Nephron (organoid): ENCODE results near the gene PLAAT4.

Experiments used
- H3K27ac Mint-ChIP-seq, 3 experiments: 2 replicates each; pipeline ENCODE4 v1.8.0; 2020; ENCODE audit warnings: mixed read lengths in 3 of 3, mild to moderate bottlenecking in 2 of 3, moderate library complexity in 1 of 3
- H3K27me3 Mint-ChIP-seq: 2 replicates; pipeline ENCODE4 v1.8.0; 2021; ENCODE audit warnings: low read depth, mild to moderate bottlenecking, moderate library complexity, mixed read lengths
- H3K36me3 Mint-ChIP-seq: 2 replicates; pipeline ENCODE4 v1.8.0; 2020; ENCODE audit warnings: low read depth, mixed read lengths
- H3K4me1 Mint-ChIP-seq: 2 replicates; pipeline ENCODE4 v1.8.0; 2020; ENCODE audit warnings: mixed read lengths
- H3K4me3 Mint-ChIP-seq, 3 experiments: 2 replicates each; pipeline ENCODE4 v1.8.0; 2020; ENCODE audit warnings: mild to moderate bottlenecking in 3 of 3, mixed read lengths in 3 of 3, moderate library complexity in 2 of 3
- H3K9me3 Mint-ChIP-seq: 2 replicates; pipeline ENCODE4 v1.8.0; 2020; ENCODE audit warnings: mixed read lengths
- TF ChIP-seq, protein P1 (sequence below), 3 experiments: fragments of 200-600 bp; sonication (generic); IDR thresholded peaks; one replicate each; pipeline ENCODE4 v1.5.0; 2021; ENCODE audit warnings: antibody characterized with exemption in 3 of 3; ENCODE audit not compliant: unreplicated experiment in 3 of 3

PLAAT4 gene

GRCh38 chr11:63511048-63511748, 25.4 kb upstream of the PLAAT4 start:
- TF ChIP-seq, protein P1, sequence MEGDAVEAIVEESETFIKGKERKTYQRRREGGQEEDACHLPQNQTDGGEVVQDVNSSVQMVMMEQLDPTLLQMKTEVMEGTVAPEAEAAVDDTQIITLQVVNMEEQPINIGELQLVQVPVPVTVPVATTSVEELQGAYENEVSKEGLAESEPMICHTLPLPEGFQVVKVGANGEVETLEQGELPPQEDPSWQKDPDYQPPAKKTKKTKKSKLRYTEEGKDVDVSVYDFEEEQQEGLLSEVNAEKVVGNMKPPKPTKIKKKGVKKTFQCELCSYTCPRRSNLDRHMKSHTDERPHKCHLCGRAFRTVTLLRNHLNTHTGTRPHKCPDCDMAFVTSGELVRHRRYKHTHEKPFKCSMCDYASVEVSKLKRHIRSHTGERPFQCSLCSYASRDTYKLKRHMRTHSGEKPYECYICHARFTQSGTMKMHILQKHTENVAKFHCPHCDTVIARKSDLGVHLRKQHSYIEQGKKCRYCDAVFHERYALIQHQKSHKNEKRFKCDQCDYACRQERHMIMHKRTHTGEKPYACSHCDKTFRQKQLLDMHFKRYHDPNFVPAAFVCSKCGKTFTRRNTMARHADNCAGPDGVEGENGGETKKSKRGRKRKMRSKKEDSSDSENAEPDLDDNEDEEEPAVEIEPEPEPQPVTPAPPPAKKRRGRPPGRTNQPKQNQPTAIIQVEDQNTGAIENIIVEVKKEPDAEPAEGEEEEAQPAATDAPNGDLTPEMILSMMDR (IDR thresholded peaks at IDR 0.05; ENCODE audit: unreplicated experiment in 3 of 3): no peak
- peaks cover 5% of the 10 kb centered on the region for H3K4me1 Mint-ChIP-seq
- peak overlapping the region in 2 of 3 experiments; percentile 40 to 67 for H3K27ac Mint-ChIP-seq
- no peak overlapping the region for H3K4me3 Mint-ChIP-seq
- no peaks in the 10 kb centered on the region for H3K9me3 Mint-ChIP-seq
- H3K27me3 Mint-ChIP-seq: peaks cover 4% of the 10 kb centered on the region
- H3K36me3 Mint-ChIP-seq: no peaks in the 10 kb centered on the region

DNA sequence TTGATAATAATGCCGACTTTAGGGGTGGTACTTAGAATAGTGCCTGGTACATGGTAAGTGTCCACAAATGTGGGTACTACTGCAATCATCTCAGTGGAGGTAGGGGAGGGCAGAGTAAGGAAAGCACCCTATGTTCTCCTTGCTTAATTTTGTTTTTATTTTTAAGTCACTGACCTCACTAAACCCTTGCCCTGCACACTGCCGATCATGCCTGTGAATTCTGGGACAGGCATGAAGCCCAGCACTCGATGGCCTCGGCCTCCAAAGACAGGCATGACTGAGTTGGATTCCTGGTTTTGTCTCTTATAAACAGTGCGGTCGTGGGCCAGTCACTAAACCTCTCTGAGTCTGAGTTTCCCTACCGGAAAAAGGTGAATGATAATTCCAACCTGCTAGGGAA, 23.8 kb upstream of the PLAAT4 start:
- Mint-ChIP-seq H3K4me1 (peaks cover 5% of the 10 kb centered on the region), H3K36me3 (no peaks in the 10 kb centered on the region), H3K27ac (no peak overlapping the region), H3K27me3 (peaks cover 4% of the 10 kb centered on the region), H3K4me3 (no peak overlapping the region), H3K9me3 (peaks cover 2% of the 10 kb centered on the region)
- TF ChIP-seq, protein P1 (IDR thresholded peaks at IDR 0.05; ENCODE audit: unreplicated experiment in 3 of 3): no peak

GRCh38 chr11:63516109-63516508, 20.5 kb upstream of the PLAAT4 start:
- TF ChIP-seq, protein P1 (IDR thresholded peaks at IDR 0.05; ENCODE audit: unreplicated experiment in 3 of 3): no peak
- H3K4me1 Mint-ChIP-seq: peaks cover 2% of the 10 kb centered on the region
- no peak overlapping the region for H3K4me3 Mint-ChIP-seq
- H3K36me3 Mint-ChIP-seq: no peaks in the 10 kb centered on the region
- H3K27me3 Mint-ChIP-seq: peaks cover 2% of the 10 kb centered on the region
- H3K9me3 Mint-ChIP-seq: peaks cover 7% of the 10 kb centered on the region
- H3K27ac Mint-ChIP-seq: no peak overlapping the region

DNA sequence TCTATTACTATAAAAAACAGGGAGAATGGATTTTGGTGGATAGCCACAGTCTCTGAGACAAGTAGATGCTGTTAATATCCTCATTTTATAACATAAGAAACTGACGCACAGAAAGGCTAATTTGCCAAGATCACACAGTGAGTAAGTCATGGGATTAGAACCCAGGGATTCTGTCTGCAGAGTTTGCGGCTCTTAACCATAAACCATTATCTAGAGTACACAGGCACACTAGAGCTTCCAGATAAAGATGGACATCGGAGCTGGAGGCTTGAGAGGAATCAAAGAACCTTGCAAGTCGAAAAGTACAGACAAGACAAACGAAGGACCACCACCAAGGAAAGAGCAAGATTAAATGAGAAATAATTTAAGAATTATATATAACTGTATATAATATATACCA, 19.5 kb upstream of the PLAAT4 start:
- H3K4me1 Mint-ChIP-seq: no peaks in the 10 kb centered on the region
- H3K9me3 Mint-ChIP-seq: peaks cover 7% of the 10 kb centered on the region
- no peaks in the 10 kb centered on the region for H3K27me3 Mint-ChIP-seq
- H3K36me3 Mint-ChIP-seq: no peaks in the 10 kb centered on the region
- no peak overlapping the region for H3K27ac Mint-ChIP-seq
- H3K4me3 Mint-ChIP-seq: no peak overlapping the region
- TF ChIP-seq, protein P1 (IDR thresholded peaks at IDR 0.05; ENCODE audit: unreplicated experiment in 3 of 3): no peak

DNA sequence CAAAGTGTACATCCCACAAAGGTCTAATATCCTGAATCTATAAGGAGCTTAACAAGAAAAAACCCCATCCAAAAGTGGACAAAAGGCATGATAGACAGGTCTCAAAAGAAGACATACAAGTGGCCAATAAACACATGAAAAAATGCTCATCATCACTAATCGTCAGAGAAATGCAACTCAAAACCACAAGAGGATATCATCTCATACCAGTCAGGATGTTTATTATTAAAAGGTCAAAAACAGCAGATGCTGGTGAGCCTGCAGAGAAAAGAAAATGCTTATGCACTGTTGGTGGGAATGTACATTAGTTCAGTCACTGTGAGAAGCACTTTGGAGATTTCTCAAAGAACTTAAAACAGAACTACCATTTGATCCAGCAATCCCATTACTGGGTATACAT, 18.1 kb upstream of the PLAAT4 start:
- TF ChIP-seq, protein P1 (IDR thresholded peaks at IDR 0.05; ENCODE audit: unreplicated experiment in 3 of 3): no peak
- no peaks in the 10 kb centered on the region for H3K27me3 Mint-ChIP-seq
- peaks cover 13% of the 10 kb centered on the region for H3K9me3 Mint-ChIP-seq
- no peak overlapping the region for H3K4me3 Mint-ChIP-seq
- H3K27ac Mint-ChIP-seq: no peak overlapping the region
- H3K4me1 Mint-ChIP-seq: no peaks in the 10 kb centered on the region
- no peaks in the 10 kb centered on the region for H3K36me3 Mint-ChIP-seq

GRCh38 chr11:63520606-63521170, 15.9 kb upstream of the PLAAT4 start:
- no peaks in the 10 kb centered on the region for H3K36me3 Mint-ChIP-seq
- H3K4me3 Mint-ChIP-seq: no peak overlapping the region
- TF ChIP-seq, protein P1 (IDR thresholded peaks at IDR 0.05; ENCODE audit: unreplicated experiment in 3 of 3): no peak
- H3K27ac Mint-ChIP-seq: no peak overlapping the region
- H3K27me3 Mint-ChIP-seq: no peaks in the 10 kb centered on the region
- peaks cover 14% of the 10 kb centered on the region for H3K9me3 Mint-ChIP-seq
- H3K4me1 Mint-ChIP-seq: no peaks in the 10 kb centered on the region
